Prostate gland (tissue), 2 donors: ENCODE data around the gene NDC80. TPM values are rescaled to one million over a fixed set of nuclear protein-coding genes. Genes with fewer than 3 reads are reported as not detected.

Experiments
- DNase-seq: peaks from one replicate; pipeline ENCODE4 v3.0.0-alpha.2; 2019; ENCODE audit warnings: low spot score
- H3K27ac ChIP-seq, 2 donors: fragments of 200-600 bp; sonication (generic); 2 replicates each; pipeline ENCODE4 v1.5.1; 2017 to 2019
- H3K27me3 ChIP-seq: fragments of 200-600 bp; sonication (generic); replicated peaks from 2 replicates; pipeline ENCODE4 v1.5.1; 2019; ENCODE audit not compliant: insufficient read depth
- H3K36me3 ChIP-seq, 2 donors: fragments of 200-600 bp; sonication (generic); 1 replicate in 1 of 2; 2 replicates in 1 of 2; pipeline versions ENCODE4 v1.5.1 to v1.8.1; 2017 to 2019
- H3K4me1 ChIP-seq: fragments of 200-600 bp; sonication (generic); replicated peaks from 2 replicates; pipeline ENCODE4 v1.5.1; 2019
- H3K4me3 ChIP-seq, 2 donors: fragments of 200-600 bp; sonication (generic); 2 replicates each; pipeline ENCODE4 v1.5.1; 2017 to 2019
- H3K9me3 ChIP-seq: fragments of 200-600 bp; sonication (generic); 2 replicates; pipeline ENCODE4 v1.5.1; 2017
- POLR2A ChIP-seq: fragments of 450-650 bp; IDR thresholded peaks from one replicate; pipeline ENCODE4 v1.6.1; 2016; ENCODE audit warnings: antibody characterized with exemption, mild to moderate bottlenecking
- POLR2AphosphoS5 ChIP-seq: sonication (generic); formaldehyde crosslinking; IDR thresholded peaks from one replicate; pipeline ENCODE4 v1.6.1; 2017; ENCODE audit warnings: antibody characterized with exemption
- WGBS: methylation state at CpG from one replicate; pipeline ENCODE4 v1.1.5; 2018; 5-methylcytosine and 5-hydroxymethylcytosine counted together
- intact Hi-C: fragments of 100-400 bp; cut with DNase I; formaldehyde crosslinking; loops from one replicate; pipeline ENCODE4 v1.14.2; 2022
- total RNA-seq, 2 donors: library from RNA; depleted of rRNA; stranded (reverse); fragments of >200 nt; gene quantifications; one replicate each; pipeline ENCODE4 v1.1.0, GENCODE V29; 2016
- TF ChIP-seq, protein P1 (sequence below), 4 experiments: fragments of 200-600 bp in 2 of 4; fragments of 450-650 bp in 2 of 4; sonication (generic) in 2 of 4; IDR thresholded peaks; 1 replicate in 3 of 4; 2 replicates in 1 of 4; pipeline ENCODE4 v1.5.1; 2016 to 2019; ENCODE audit warnings: antibody characterized with exemption in 4 of 4, mild to moderate bottlenecking in 2 of 4, moderate library complexity in 2 of 4

Gene NDC80
- total RNA-seq, 2 donors from 2014 or later: 0.77 to 2.7 TPM

DNA sequence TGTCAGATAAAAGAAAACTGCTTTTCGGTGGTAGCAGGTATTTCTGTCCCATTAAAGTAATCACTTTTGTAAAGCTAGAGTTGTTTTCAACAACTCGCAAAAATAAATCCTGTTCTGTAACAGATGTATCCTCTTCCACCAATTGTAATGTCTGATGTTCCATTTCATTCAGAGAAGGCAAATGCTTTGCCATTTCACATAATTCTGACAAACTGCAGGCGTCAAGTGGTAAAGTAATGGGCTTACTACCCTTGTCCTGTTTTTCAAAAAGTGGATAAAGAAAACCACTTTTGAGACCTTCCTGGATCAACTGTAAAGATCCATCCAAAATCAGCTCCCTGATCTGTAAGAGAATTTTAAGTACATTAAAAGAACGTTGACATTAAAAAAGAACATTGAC, 16.7 kb upstream of the NDC80 start:
- Histone ChIP-seq H3K9me3 (no peaks in the 10 kb centered on the region), H3K4me3 (no peak overlapping the region), H3K4me1 (no peaks in the 10 kb centered on the region), H3K36me3 (no peaks in the 10 kb centered on the region), H3K27ac (no peak overlapping the region), H3K27me3 (no peaks in the 10 kb centered on the region)
- 82% methylated on average over 4 of the region's 4 CpGs for WGBS
- TF ChIP-seq, protein P1, sequence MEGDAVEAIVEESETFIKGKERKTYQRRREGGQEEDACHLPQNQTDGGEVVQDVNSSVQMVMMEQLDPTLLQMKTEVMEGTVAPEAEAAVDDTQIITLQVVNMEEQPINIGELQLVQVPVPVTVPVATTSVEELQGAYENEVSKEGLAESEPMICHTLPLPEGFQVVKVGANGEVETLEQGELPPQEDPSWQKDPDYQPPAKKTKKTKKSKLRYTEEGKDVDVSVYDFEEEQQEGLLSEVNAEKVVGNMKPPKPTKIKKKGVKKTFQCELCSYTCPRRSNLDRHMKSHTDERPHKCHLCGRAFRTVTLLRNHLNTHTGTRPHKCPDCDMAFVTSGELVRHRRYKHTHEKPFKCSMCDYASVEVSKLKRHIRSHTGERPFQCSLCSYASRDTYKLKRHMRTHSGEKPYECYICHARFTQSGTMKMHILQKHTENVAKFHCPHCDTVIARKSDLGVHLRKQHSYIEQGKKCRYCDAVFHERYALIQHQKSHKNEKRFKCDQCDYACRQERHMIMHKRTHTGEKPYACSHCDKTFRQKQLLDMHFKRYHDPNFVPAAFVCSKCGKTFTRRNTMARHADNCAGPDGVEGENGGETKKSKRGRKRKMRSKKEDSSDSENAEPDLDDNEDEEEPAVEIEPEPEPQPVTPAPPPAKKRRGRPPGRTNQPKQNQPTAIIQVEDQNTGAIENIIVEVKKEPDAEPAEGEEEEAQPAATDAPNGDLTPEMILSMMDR (IDR thresholded peaks at IDR 0.05): no peak
- TF ChIP-seq POLR2A (no peak), POLR2AphosphoS5 (no peak)
- intact Hi-C loops: no loop called here
- DNase-seq: no peak

DNA sequence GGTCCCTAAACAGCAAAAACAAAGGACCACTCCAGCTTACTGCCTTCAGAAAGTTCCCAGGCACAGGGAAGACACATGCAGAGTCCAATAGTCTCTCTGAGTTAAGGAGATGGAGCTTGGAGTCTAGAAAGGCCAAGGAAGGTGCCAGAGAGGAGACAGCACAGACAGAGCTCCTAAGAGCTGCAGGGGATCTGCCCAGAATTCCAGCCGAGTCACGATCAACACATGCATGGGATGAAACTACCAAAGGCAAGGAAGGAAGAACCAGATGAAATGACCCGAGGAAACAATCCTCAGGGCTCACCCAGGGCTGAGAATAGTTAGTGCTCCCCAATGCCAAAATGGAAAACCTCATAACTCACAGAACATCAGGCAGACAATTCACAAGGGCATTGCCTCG, 15.5 kb upstream of the NDC80 start:
- H3K4me3 ChIP-seq: no peak overlapping the region
- no peak overlapping the region for H3K27ac ChIP-seq
- H3K9me3 ChIP-seq: no peaks in the 10 kb centered on the region
- DNase-seq: no peak
- H3K4me1 ChIP-seq: no peaks in the 10 kb centered on the region
- intact Hi-C loops: no loop called here
- 80% methylated on average over 4 of the region's 4 CpGs for WGBS
- no peak for TF ChIP-seq POLR2AphosphoS5
- TF ChIP-seq POLR2A: no peak
- TF ChIP-seq, protein P1 (IDR thresholded peaks at IDR 0.05): no peak
- no peaks in the 10 kb centered on the region for H3K27me3 ChIP-seq
- no peaks in the 10 kb centered on the region for H3K36me3 ChIP-seq

DNA sequence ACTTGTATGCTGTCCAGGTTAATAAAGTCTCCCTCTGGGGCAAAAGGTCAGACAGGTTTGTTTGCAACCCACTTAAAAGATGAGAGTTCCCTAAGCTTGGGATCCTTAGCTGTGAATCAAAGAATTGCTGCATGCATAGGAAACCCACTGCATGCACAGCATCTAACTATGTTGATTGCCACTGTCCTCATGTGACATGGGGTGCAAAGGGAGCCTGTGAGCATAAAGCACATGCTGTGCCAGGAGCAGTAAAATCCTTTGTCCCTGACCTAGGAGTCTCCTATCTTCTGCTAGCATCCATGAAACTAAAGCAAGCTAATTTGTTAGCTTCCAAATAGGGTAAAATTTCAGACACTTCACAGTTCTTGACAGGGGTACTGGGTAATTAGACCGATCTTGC, 13.8 kb upstream of the NDC80 start:
- no peaks in the 10 kb centered on the region for H3K27me3 ChIP-seq
- H3K4me3 ChIP-seq: no peak overlapping the region
- H3K36me3 ChIP-seq: no peaks in the 10 kb centered on the region
- H3K4me1 ChIP-seq: no peaks in the 10 kb centered on the region
- no peaks in the 10 kb centered on the region for H3K9me3 ChIP-seq
- TF ChIP-seq, protein P1 (IDR thresholded peaks at IDR 0.05): no peak
- TF ChIP-seq POLR2AphosphoS5 (no peak), POLR2A (no peak)
- 96% methylated on average over 1 of the region's 1 CpG for WGBS
- DNase-seq: no peak
- H3K27ac ChIP-seq: no peak overlapping the region
- intact Hi-C loops: no loop called here

DNA sequence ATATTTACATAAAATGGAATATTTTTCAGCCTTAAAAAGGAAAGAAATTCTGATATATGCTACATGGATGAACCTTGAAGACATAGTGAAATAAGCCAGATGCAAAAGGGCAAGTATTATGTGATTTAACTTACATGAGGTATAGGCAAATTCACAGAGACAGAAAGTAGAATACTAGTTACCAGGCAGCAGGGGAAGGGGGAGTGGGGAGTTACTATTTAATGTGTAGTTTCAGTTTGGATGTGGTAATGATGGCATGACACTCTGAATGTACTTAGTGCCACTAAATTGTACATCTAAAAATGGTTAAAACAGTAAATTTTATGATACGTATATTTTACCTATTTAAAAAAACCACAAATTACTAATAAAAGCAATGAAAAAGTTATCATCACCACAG, 12.1 kb upstream of the NDC80 start:
- no peak overlapping the region for H3K27ac ChIP-seq
- no peak for DNase-seq
- 86% methylated on average over 1 of the region's 1 CpG for WGBS
- no peaks in the 10 kb centered on the region for H3K9me3 ChIP-seq
- no peaks in the 10 kb centered on the region for H3K27me3 ChIP-seq
- H3K36me3 ChIP-seq: no peaks in the 10 kb centered on the region
- intact Hi-C loops: no loop called here
- no peaks in the 10 kb centered on the region for H3K4me1 ChIP-seq
- H3K4me3 ChIP-seq: no peak overlapping the region
- TF ChIP-seq, protein P1 (IDR thresholded peaks at IDR 0.05): no peak
- TF ChIP-seq POLR2AphosphoS5 (no peak), POLR2A (no peak)

DNA sequence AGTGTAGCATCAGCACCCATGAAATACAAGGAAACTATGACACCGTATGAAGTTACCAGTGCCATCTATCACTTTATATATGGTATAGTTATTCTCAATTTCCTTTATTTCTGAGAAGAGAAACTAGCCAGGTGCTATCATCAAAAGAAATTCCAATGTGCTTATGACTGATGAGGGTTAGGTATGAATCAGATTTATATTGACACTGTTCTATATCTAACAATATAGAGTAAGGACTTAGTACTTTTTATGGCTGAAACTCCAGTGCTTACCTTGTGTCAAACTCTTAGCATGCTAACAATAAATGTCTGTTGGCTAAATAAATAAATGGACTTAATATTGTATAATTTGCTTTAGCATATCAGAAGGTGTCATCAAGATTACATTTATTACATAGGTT, 7.0 kb upstream of the NDC80 start:
- Histone ChIP-seq H3K4me3 (no peak overlapping the region), H3K27ac (no peak overlapping the region), H3K4me1 (no peaks in the 10 kb centered on the region), H3K9me3 (no peaks in the 10 kb centered on the region), H3K36me3 (no peaks in the 10 kb centered on the region), H3K27me3 (no peaks in the 10 kb centered on the region)
- WGBS: 89% methylated on average over 1 of the region's 1 CpG
- DNase-seq: no peak
- intact Hi-C loops: no loop called here
- TF ChIP-seq, protein P1 (IDR thresholded peaks at IDR 0.05): no peak
- TF ChIP-seq POLR2A (no peak), POLR2AphosphoS5 (no peak)
